Ovary (tissue), 3 donors: ENCODE measurements around the gene NCS1.

Experiments
- EP300 ChIP-seq: sonication (generic); formaldehyde crosslinking; IDR thresholded peaks from one replicate; pipeline ENCODE4 v1.6.1; 2017; ENCODE audit warnings: antibody characterized with exemption
- POLR2A ChIP-seq: fragments of 450-650 bp; IDR thresholded peaks from one replicate; pipeline ENCODE4 v1.6.1; 2017; ENCODE audit warnings: antibody characterized with exemption, mild to moderate bottlenecking, moderate library complexity
- TF ChIP-seq, protein P1 (sequence below), 3 donors: fragments of 450-650 bp in 2 of 3; fragments of 200-600 bp in 1 of 3; IDR thresholded peaks; one replicate each; pipeline versions ENCODE4 v1.5.1 to v1.8.0; 2016 to 2022; ENCODE audit warnings: antibody characterized with exemption in 3 of 3, mild to moderate bottlenecking in 1 of 3
- donor health status: DM: no; HTN: no; CAD: no.

DNA sequence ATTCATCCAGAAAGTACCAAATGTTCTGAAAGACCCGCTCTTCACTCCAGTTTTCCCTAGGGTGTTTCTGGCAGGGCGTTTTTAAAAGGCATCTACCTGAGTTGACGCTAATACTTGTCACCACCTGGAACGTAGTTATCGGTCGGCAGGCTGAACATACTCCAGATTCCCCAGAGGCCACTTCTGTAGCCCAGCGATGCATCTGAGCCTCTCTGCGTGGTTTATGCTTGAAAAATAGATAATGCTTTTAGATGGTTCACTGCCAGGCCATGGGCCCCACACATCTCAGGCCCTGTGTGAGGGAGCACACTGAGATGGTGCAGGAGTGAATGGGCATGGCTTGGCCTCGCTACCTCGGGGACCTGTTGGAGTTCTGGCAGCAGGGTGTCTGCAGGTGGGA lies 33.0 kb upstream of the NCS1 start:
- TF ChIP-seq, protein P1, sequence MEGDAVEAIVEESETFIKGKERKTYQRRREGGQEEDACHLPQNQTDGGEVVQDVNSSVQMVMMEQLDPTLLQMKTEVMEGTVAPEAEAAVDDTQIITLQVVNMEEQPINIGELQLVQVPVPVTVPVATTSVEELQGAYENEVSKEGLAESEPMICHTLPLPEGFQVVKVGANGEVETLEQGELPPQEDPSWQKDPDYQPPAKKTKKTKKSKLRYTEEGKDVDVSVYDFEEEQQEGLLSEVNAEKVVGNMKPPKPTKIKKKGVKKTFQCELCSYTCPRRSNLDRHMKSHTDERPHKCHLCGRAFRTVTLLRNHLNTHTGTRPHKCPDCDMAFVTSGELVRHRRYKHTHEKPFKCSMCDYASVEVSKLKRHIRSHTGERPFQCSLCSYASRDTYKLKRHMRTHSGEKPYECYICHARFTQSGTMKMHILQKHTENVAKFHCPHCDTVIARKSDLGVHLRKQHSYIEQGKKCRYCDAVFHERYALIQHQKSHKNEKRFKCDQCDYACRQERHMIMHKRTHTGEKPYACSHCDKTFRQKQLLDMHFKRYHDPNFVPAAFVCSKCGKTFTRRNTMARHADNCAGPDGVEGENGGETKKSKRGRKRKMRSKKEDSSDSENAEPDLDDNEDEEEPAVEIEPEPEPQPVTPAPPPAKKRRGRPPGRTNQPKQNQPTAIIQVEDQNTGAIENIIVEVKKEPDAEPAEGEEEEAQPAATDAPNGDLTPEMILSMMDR (IDR thresholded peaks at IDR 0.05), result no peak
- TF ChIP-seq EP300 (no peak), POLR2A (no peak)
